PC-9 (cell line): ENCODE data around the gene LRRC28.

ENCODE experiments used
- CTCF ChIP-seq: fragments of 200-600 bp; sonication (generic); conservative IDR thresholded peaks from 2 replicates; pipeline ENCODE4 v1.6.1; 2017; ENCODE audit warnings: mixed run types, antibody characterized with exemption, mild to moderate bottlenecking, moderate library complexity
- EZH2 ChIP-seq: fragments of 200-600 bp; sonication (generic); IDR thresholded peaks from 2 replicates; pipeline ENCODE4 v1.8.0; 2017; ENCODE audit warnings: antibody characterized with exemption, low read depth

- no peak for TF ChIP-seq EZH2
- TF ChIP-seq CTCF = no peak
Observed at GRCh38 chr15:99429681-99430081, 178.4 kb downstream of the LRRC28 start.
